Measurements from ENCODE around the gene TCEANC2.

The TCEANC2 gene

GRCh38 chr1:54137534-54138061, 84.2 kb downstream of the TCEANC2 start:
- FAIRE-seq: no peak

DNA sequence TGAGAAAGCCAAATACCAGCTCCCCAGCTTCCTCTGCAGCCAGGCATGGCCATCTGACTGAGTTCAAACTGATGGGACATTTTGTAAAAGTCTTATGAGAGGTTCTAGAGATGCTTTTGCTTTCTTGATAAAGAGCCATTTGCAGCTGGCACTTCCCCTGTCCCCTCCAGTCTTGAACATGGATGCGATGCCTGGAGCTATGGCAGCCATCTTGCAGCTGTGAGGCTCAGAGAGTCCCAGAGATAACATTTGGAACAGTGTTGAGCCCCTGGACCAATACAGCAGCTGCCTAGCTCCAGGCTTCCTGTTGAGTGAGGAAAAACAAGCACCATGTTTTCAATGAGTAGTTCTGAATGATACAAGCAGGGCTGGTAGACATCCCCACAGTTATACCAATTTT, 85.6 kb downstream of the TCEANC2 start:
- FAIRE-seq: no peak

GRCh38 chr1:54139711-54140110, 86.3 kb downstream of the TCEANC2 start:
- no peak for FAIRE-seq

DNA sequence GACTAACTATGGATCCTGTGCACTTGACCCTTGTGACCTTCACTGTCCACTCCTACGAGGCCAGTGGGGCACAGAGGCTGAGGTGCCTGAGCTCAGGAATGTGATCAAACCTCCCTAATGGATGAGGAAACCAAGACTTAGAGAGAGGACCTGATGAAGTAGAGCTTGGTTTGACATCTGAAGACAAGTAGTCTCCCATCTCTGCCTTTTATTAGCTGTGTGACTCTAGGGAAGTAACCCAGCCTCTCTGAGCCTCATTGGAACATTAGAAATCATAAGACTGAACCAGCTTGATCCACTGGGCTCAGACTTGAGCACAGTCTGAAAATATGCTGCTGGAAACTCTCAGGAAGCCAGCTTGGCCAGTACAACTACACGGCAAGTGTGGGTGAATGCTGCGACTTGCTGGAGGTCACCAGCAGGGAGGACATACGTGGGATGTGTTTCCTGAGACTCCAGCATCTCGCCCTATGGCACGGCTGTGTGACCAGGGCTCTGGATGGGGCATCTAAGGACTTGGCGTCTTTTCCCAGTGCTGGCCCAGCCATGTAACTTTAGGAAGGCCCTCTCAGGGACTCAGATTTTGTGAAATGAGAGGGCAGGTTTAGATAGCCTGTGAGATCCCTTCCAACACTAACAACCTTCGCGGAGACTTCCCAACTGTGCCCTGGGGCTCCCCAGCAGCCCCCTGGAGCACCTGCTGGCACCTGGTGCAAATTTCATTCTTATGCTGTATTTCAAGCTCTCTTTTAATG, 88.9 kb downstream of the TCEANC2 start:
- FAIRE-seq: no peak

DNA sequence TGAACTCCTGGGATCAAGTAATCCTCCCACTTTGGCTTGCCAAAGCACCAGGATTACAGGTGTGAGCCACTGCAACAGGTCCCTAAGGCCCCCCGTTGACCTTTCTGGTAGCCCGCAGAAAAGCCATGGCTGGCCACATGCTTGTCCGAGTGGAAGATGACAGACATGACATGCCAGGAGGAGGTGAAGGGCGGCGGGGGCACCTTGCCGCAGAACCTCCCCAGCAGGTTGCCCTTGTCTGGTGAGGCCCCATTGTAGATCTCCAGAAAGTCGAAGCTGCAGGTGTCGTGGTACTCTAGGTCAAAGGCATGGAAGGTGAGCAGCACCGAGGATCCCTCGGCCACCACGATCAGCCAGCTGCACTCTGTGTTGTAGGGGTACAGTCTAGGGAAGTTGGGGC, 91.0 kb downstream of the TCEANC2 start:
- FAIRE-seq: no peak

GRCh38 chr1:54149734-54150133, 96.3 kb downstream of the TCEANC2 start:
- FAIRE-seq: no peak

- no peak for FAIRE-seq
Measured at GRCh38 chr1:54151013-54151412, 97.6 kb downstream of the TCEANC2 start.

- no peak for FAIRE-seq
Measured at GRCh38 chr1:54152696-54153095, 99.3 kb downstream of the TCEANC2 start, which contains the start of gene CDCP2. CDCP2 (minus strand) TSS chr1:54153000; CDS start chr1:54152922, 78 bp downstream.

GRCh38 chr1:54153535-54154439, 100.4 kb downstream of the TCEANC2 start:
- no peak for FAIRE-seq
